GM15510 (cell line): ENCODE results near the gene ZNF695.

Experiments used
- POLR2A ChIP-seq: IDR thresholded peaks from 3 replicates; pipeline ENCODE4 v1.6.1; 2011; ENCODE audit warnings: borderline replicate concordance; ENCODE audit not compliant: insufficient read length; ENCODE audit errors: extremely low read depth

ZNF695 gene

GRCh38 chr1:246971090-246971721 is 36.7 kb downstream of the ZNF695 start:
- no peak for TF ChIP-seq POLR2A

GRCh38 chr1:246969621-246970020 is 38.2 kb downstream of the ZNF695 start:
- TF ChIP-seq POLR2A = no peak

- TF ChIP-seq POLR2A = no peak
These were observed 41.4 kb downstream of the ZNF695 start for GRCh38 chr1:246966502-246966901.

- no peak for TF ChIP-seq POLR2A
These were observed 47.7 kb downstream of the ZNF695 start for GRCh38 chr1:246959944-246960693.

- no peak for TF ChIP-seq POLR2A
These were observed 53.7 kb downstream of the ZNF695 start for GRCh38 chr1:246954126-246954525.

- TF ChIP-seq POLR2A = no peak
These were observed 56.4 kb downstream of the ZNF695 start for GRCh38 chr1:246951413-246951812.

GRCh38 chr1:246949956-246950355 is 57.9 kb downstream of the ZNF695 start:
- TF ChIP-seq POLR2A = no peak

GRCh38 chr1:246947255-246947654 is 60.6 kb downstream of the ZNF695 start:
- TF ChIP-seq POLR2A = no peak

GRCh38 chr1:246946366-246946765 is 61.5 kb downstream of the ZNF695 start:
- no peak for TF ChIP-seq POLR2A
